Measurements from ENCODE around the gene CNOT2. TPM values are rescaled to one million over a fixed set of nuclear protein-coding genes. Genes with fewer than 3 reads are reported as not detected.

Gene CNOT2
- total and polyA plus RNA-seq, 2 donors (not counting 3 experiments of a cell fraction or from before 2014, with no cell fraction given), result 52.2 to 79.7 TPM

GRCh38 chr12:70314145-70314544 is 70.9 kb downstream of the CNOT2 start:
- ChIA-PET POLR2A (no interaction called here), CTCF (no interaction called here)
- Histone ChIP-seq H4K20me1 (replicated peaks; ENCODE audit: control insufficient read depth, extremely low read depth, insufficient read depth, low read length) (peaks cover 3% of the 10 kb centered on the region), H3K4me1 (ENCODE audit: control insufficient read depth, extremely low read depth, insufficient read depth, low read length) (no peaks in the 10 kb centered on the region), H3K9me1 (replicated peaks; ENCODE audit: control insufficient read depth, extremely low read depth, insufficient read depth, low read length) (peaks cover 2% of the 10 kb centered on the region), H3K4me2 (ENCODE audit: insufficient read depth, low read length) (no peak overlapping the region), H3K27ac (ENCODE audit: insufficient read depth, low read depth, low read length) (no peak overlapping the region), H3K9ac (replicated peaks; ENCODE audit: extremely low read depth, insufficient read depth, low read length) (no peak overlapping the region), H3K9me3 (replicated peaks; ENCODE audit: control insufficient read depth, insufficient read depth, low read length) (no peaks in the 10 kb centered on the region), H3K27me3 (ENCODE audit: control insufficient read depth in 2 of 2, insufficient read depth in 2 of 2, low read length in 2 of 2) (no peaks in the 10 kb centered on the region), H3K36me3 (ENCODE audit: control insufficient read depth in 2 of 2, extremely low read depth in 1 of 2, insufficient read depth in 2 of 2, low read length in 2 of 2) (no peaks in the 10 kb centered on the region), H3K4me3 (replicated peaks in 1 of 3; ENCODE audit: insufficient read depth in 1 of 3, low read depth in 1 of 3, low read length in 3 of 3) (no peak overlapping the region), H3K79me2 (ENCODE audit: control insufficient read depth, insufficient read depth, low read length) (peaks cover 51% of the 10 kb centered on the region), H2AFZ (ENCODE audit: low read depth, low read length) (no peak overlapping the region)
- no peak for TF ChIP-seq GATA2 (IDR thresholded peaks at IDR 0.05; ENCODE audit: insufficient read depth, insufficient read length, low read depth, low read length)
- TF ChIP-seq POLR2AphosphoS5 (IDR thresholded peaks at IDR 0.05; ENCODE audit: insufficient read depth, low read depth, low read length), result no peak
- no peak for TF ChIP-seq FOS (IDR thresholded peaks at IDR 0.05; ENCODE audit: borderline replicate concordance, insufficient read depth, low read length)
- dilution Hi-C loops (cut with MboI; ENCODE audit: extremely low pct_ligation_motif_present, low sequenced_read_pairs) (no loop called here), intact Hi-C loops (cut with micrococcal nuclease) (no loop called here)
- no peak for DNase-seq (ENCODE audit: low read depth, low spot score)
- BruUV-seq (replicated peaks), result no TSS peak
- no peak for FAIRE-seq

GRCh38 chr12:70317781-70318180 is 74.5 kb downstream of the CNOT2 start:
- FAIRE-seq (no peak), DNase-seq (ENCODE audit: low read depth, low spot score) (no peak)
- intact Hi-C loops (cut with micrococcal nuclease) (no loop called here), dilution Hi-C loops (cut with MboI; ENCODE audit: extremely low pct_ligation_motif_present, low sequenced_read_pairs) (no loop called here)
- no peaks in the 10 kb centered on the region for H3K27me3 ChIP-seq (ENCODE audit: control insufficient read depth in 2 of 2, insufficient read depth in 2 of 2, low read length in 2 of 2)
- H3K9me1 ChIP-seq (replicated peaks; ENCODE audit: control insufficient read depth, extremely low read depth, insufficient read depth, low read length), result peaks cover 2% of the 10 kb centered on the region
- no peak overlapping the region for H3K4me2 ChIP-seq (ENCODE audit: insufficient read depth, low read length)
- no peak overlapping the region for H3K4me3 ChIP-seq (replicated peaks in 1 of 3; ENCODE audit: insufficient read depth in 1 of 3, low read depth in 1 of 3, low read length in 3 of 3)
- peaks cover 37% of the 10 kb centered on the region for H3K79me2 ChIP-seq (ENCODE audit: control insufficient read depth, insufficient read depth, low read length)
- no peak overlapping the region for H3K9ac ChIP-seq (replicated peaks; ENCODE audit: extremely low read depth, insufficient read depth, low read length)
- TF ChIP-seq JUN (IDR thresholded peaks at IDR 0.05; ENCODE audit: borderline replicate concordance, insufficient read depth, insufficient read length, low read depth) (no peak), POLR2AphosphoS5 (IDR thresholded peaks at IDR 0.05; ENCODE audit: insufficient read depth, low read depth, low read length) (no peak), MYC (IDR thresholded peaks at IDR 0.05; ENCODE audit: low read depth, low read length) (no peak), EZH2 (IDR thresholded peaks at IDR 0.05; ENCODE audit: borderline replicate concordance, low read depth, low read length, severe bottlenecking) (no peak), POLR2A (IDR thresholded peaks at IDR 0.05; ENCODE audit: low read depth, low read length) (no peak), GATA2 (IDR thresholded peaks at IDR 0.05; ENCODE audit: insufficient read depth, insufficient read length, low read depth, low read length) (no peak)
- TF ChIP-seq, protein P1, sequence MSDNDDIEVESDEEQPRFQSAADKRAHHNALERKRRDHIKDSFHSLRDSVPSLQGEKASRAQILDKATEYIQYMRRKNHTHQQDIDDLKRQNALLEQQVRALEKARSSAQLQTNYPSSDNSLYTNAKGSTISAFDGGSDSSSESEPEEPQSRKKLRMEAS (IDR thresholded peaks at IDR 0.05; ENCODE audit: insufficient read depth, insufficient read length), result no peak
- H4K20me1 ChIP-seq (replicated peaks; ENCODE audit: control insufficient read depth, extremely low read depth, insufficient read depth, low read length), result no peaks in the 10 kb centered on the region
- no TSS peak for BruUV-seq (replicated peaks)
- no peaks in the 10 kb centered on the region for H3K9me3 ChIP-seq (replicated peaks; ENCODE audit: control insufficient read depth, insufficient read depth, low read length)
- no peaks in the 10 kb centered on the region for H3K4me1 ChIP-seq (ENCODE audit: control insufficient read depth, extremely low read depth, insufficient read depth, low read length)
- ChIA-PET POLR2A (no interaction called here), CTCF (interaction anchor here (1.2 kb wide), 1 partner anchor 18 kb away, joined by 3 read pairs; no protein-coding TSS in a partner anchor)
- no peaks in the 10 kb centered on the region for H3K36me3 ChIP-seq (ENCODE audit: control insufficient read depth in 2 of 2, extremely low read depth in 1 of 2, insufficient read depth in 2 of 2, low read length in 2 of 2)
- H2AFZ ChIP-seq (ENCODE audit: low read depth, low read length), result no peak overlapping the region
- H3K27ac ChIP-seq (ENCODE audit: insufficient read depth, low read depth, low read length), result no peak overlapping the region

Measured in endothelial cell of umbilical vein (primary cell).